Measurements from ENCODE around the gene ENTPD8.

DNA sequence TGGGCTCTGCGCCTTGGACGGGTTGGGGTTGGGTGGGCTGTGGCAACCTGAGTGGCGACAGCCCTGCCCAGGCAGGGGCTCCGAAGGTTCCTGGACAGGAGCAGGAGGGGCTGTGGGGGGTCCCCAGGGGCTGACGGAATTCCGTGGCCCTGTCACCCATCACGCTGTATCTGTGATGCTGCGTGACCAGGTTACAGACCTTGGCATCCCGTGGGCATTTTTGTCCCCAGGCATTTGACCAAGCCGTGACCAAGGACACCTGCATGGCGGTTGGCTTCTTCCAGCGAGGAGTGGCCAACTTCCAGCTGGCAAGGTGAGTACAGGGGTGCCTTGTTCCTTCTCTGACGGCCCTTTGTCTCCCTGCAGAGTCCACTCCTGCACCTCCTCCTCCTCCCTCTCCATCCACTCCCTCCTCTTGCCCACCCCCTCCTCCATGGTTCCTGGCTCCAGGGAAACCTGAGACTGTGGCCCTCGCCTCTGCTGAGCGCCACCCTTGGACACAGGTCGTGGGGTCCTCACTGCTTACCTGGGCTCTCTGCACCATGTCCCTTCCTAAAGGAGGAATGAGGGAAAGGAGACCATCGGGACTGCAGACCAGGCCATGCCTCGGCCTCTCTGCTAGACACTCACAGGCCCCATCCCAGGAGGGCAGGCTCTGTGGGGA is 15.0 kb downstream of the ENTPD8 start:
- no peak for TF ChIP-seq POLR2AphosphoS5 (IDR thresholded peaks at IDR 0.05)
- TF ChIP-seq CTCF (IDR thresholded peaks at IDR 0.05) = no peak

Data from gastroesophageal sphincter (tissue), 3 donors.